AG10803 (cell line): ENCODE data around the gene RNF13.

Experiments
- DNase-seq: peaks from one replicate; pipeline ENCODE4 v3.0.0; 2010; ENCODE audit warnings: low read depth
- H3K4me3 ChIP-seq: 2 replicates; pipeline ENCODE4 v1.5.1; 2011; ENCODE audit warnings: mild to moderate bottlenecking, low read length, control low read depth
- TF ChIP-seq, protein P1 (sequence below): conservative IDR thresholded peaks from 2 replicates; pipeline ENCODE4 v1.5.1; 2011; ENCODE audit warnings: mild to moderate bottlenecking, low read length, control low read depth, inconsistent platforms

The RNF13 gene

GRCh38 chr3:149858911-149859310 lies 45.9 kb downstream of the RNF13 start:
- no peak for DNase-seq
- no peak overlapping the region for H3K4me3 ChIP-seq
- TF ChIP-seq, protein P1, sequence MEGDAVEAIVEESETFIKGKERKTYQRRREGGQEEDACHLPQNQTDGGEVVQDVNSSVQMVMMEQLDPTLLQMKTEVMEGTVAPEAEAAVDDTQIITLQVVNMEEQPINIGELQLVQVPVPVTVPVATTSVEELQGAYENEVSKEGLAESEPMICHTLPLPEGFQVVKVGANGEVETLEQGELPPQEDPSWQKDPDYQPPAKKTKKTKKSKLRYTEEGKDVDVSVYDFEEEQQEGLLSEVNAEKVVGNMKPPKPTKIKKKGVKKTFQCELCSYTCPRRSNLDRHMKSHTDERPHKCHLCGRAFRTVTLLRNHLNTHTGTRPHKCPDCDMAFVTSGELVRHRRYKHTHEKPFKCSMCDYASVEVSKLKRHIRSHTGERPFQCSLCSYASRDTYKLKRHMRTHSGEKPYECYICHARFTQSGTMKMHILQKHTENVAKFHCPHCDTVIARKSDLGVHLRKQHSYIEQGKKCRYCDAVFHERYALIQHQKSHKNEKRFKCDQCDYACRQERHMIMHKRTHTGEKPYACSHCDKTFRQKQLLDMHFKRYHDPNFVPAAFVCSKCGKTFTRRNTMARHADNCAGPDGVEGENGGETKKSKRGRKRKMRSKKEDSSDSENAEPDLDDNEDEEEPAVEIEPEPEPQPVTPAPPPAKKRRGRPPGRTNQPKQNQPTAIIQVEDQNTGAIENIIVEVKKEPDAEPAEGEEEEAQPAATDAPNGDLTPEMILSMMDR, result no peak

GRCh38 chr3:149860881-149861280 lies 47.9 kb downstream of the RNF13 start:
- no peak overlapping the region for H3K4me3 ChIP-seq
- no peak for DNase-seq
- TF ChIP-seq, protein P1, result no peak

DNA sequence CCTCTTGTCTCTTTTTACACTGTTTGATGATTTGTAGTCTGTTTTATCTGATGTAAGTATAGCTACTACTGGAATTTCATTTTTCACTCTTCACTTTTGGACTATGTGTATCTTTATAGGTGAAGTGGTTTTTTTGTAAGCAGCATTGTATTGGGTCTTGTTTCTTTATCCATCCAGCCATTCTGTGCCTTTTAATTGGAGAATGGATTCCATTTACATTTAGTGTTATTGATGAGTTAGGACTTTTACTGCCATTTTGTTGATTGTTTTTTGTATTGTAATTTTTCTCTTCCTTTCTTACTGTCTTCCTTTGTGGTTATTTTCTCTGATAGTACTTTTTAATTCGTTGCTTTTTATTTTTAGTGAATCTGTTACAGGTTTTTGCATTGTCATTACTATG lies 54.5 kb downstream of the RNF13 start:
- H3K4me3 ChIP-seq, result no peak overlapping the region
- TF ChIP-seq, protein P1, result no peak
- DNase-seq, result no peak

- DNase-seq, result peak; percentile 17
- TF ChIP-seq, protein P1, result no peak
- no peak overlapping the region for H3K4me3 ChIP-seq
These were observed 58.8 kb downstream of the RNF13 start for GRCh38 chr3:149871855-149872254.

- H3K4me3 ChIP-seq, result no peak overlapping the region
- TF ChIP-seq, protein P1, result no peak
- no peak for DNase-seq
These were observed 59.6 kb downstream of the RNF13 start for GRCh38 chr3:149872589-149872988.

- TF ChIP-seq, protein P1, result no peak
- no peak overlapping the region for H3K4me3 ChIP-seq
- DNase-seq, result no peak
These were observed 64.7 kb downstream of the RNF13 start for GRCh38 chr3:149877668-149878067.

- TF ChIP-seq, protein P1, result peak; percentile 71
- no peak overlapping the region for H3K4me3 ChIP-seq
- peak; percentile 66 for DNase-seq
These were observed 66.9 kb downstream of the RNF13 start for GRCh38 chr3:149879872-149880271.
